VCaP (cell line): ENCODE measurements around the gene SGSM2.

Experiments
- H3K27ac ChIP-seq: fragments of 450-650 bp; 2 replicates; pipeline ENCODE4 v1.5.1; 2017
- CTCF ChIP-seq: fragments of 450-650 bp; conservative IDR thresholded peaks from 2 replicates; pipeline ENCODE4 v1.5.1; 2017; ENCODE audit warnings: mild to moderate bottlenecking, moderate library complexity

The SGSM2 gene

GRCh38 chr17:2398182-2398581, 60.9 kb downstream of the SGSM2 start:
- peak overlapping the region; percentile 95 for H3K27ac ChIP-seq
- no peak for TF ChIP-seq CTCF

GRCh38 chr17:2398655-2399571, 61.6 kb downstream of the SGSM2 start:
- no peak for TF ChIP-seq CTCF
- H3K27ac ChIP-seq = peak overlapping the region; percentile 95

GRCh38 chr17:2399572-2400473, 62.5 kb downstream of the SGSM2 start:
- TF ChIP-seq CTCF = no peak
- peak overlapping the region; percentile 95 for H3K27ac ChIP-seq

GRCh38 chr17:2400474-2400866, 63.2 kb downstream of the SGSM2 start:
- TF ChIP-seq CTCF = no peak
- peak overlapping the region; percentile 95 for H3K27ac ChIP-seq

- H3K27ac ChIP-seq = peak within 1 kb of the TSS; percentile 95
- TF ChIP-seq CTCF = no peak
These were observed 63.6 kb downstream of the SGSM2 start, which contains the start of gene MNT for GRCh38 chr17:2400877-2401425. Gene MNT, minus strand, starts transcription at chr17:2401060. Its CDS starts 348 bp downstream, at chr17:2400712.

GRCh38 chr17:2401426-2402221, 64.3 kb downstream of the SGSM2 start:
- no peak for TF ChIP-seq CTCF
- H3K27ac ChIP-seq = peak overlapping the region; percentile 95
